HG03060 (cell line): ENCODE data around the gene BRAF.
"Not testable (repeated sequence)": the region's sequence is repeated elsewhere in the genome, so short reads cannot be mapped to it uniquely, and the experiment has no call there.

ENCODE experiments used
- ATAC-seq: cut with Tn5 transposase; IDR thresholded peaks from one replicate; pipeline ENCODE4 v1.9.1; 2021; ENCODE audit warnings: low read depth, moderate number of reproducible peaks; ENCODE audit not compliant: unreplicated experiment

Gene BRAF

DNA sequence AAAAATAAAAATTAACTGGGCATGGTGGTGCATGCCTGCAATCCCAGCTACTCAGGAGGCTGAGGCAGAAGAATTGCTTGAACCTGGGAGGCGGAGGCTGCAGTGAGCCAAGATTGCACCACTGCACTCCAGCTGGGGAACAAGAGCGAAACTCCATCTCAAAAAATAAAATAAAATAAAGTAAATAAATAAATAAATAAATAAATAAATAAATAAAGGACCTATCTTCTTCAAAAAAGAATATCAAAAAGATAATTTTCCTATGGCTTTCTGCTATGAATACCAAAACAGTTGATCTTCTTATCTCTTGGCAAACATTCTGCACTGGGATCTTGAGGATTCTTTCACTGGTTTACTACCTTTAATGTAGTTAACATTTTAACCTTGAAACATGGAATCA lies 41.9 kb downstream of the BRAF start:
- ATAC-seq: not testable (repeated sequence)

DNA sequence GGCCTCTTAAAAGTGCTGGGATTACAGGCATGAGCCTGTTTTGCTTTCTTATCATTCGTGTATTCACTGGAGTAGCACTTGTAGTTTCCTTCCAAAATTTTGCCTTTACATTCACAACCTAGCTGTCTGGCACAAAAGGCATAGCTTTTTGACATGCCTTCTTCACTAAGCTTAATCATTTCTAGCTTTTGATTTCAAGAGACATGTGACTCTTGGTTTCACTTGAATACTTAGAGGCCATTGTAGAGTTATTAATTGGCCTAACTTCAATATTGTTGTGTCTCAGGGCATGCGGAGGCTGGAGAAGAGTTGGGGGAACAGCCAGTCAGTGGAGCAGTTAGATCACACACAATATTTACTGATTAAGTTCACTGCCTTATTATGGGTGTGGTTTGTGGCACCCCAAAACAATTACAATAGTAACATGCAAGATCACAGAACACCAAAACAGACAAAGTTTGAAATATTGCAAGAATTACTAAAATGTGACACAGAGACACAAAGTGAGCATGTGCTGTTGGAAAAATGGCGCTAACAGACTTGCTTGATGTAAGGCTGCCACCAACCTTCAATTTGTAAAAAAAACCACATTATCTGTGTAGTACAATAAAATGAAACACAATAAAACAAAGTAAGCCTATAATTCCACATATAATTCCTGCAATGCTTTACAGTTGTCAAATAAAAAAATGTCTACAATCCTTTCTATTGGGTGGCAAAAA lies 43.1 kb downstream of the BRAF start:
- no peak for ATAC-seq

DNA sequence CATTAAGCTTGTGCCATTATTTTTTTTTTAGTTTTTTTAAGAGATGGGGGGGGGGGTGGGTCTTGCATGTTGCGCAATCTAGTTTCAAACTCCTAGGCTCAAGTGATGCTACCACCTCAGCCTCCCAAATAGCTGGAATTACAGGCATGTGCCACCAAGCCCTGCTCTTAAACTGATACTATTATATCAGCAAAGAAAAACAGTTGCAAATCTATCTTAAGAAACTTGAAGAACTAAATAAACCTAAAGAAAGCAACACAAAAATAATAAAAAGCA lies 47.5 kb downstream of the BRAF start:
- no peak for ATAC-seq

DNA sequence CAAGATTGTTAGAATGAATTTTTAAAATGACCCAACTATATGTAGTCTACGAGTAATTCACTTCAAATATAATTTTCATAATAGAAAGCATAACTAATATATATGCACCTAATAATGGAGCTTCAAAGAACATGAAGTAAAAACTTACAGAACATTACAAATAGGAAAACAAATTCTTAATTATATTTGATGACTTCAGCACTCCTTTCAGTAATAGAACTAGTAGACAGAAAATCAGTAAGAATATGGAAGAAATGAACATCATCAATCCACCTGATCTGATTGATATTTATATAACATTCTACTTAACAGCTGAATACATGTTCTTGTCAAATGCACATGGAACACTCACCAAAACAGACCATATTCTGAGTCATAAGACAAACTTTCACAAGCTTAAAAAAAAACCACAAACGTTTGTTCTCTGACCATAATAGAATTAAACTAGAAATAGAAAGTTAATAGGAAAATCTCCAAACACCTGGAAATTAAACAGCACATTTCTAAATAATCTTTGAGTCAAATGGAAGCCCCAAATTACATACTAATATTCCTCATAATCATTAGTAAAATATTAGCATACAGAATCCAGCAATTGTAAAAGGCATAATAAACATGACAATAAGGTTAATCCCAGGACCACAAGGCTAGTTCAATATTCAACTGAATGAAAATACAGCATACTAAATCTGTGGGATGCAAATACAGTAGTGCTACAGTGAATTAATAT lies 48.0 kb downstream of the BRAF start:
- ATAC-seq: peak; percentile 82

DNA sequence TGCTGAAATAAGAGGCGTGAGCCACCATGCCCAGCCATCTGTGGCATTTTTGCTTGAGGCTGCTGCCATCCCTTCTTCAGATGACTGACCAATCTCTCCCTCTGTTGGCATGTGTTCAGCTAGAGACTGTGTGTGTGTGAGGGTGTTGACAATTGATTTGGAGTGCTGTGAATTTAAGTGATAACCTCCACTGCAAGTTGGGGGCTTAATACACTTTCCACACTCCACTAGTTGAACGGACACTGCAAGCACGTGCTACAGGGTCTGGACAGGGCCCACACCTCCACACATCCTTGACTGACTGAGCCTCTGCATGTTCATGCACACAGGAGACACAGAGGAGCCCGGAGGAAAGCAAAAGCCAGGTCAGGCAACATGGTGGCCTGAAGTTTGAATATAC lies 51.3 kb downstream of the BRAF start:
- no peak for ATAC-seq

DNA sequence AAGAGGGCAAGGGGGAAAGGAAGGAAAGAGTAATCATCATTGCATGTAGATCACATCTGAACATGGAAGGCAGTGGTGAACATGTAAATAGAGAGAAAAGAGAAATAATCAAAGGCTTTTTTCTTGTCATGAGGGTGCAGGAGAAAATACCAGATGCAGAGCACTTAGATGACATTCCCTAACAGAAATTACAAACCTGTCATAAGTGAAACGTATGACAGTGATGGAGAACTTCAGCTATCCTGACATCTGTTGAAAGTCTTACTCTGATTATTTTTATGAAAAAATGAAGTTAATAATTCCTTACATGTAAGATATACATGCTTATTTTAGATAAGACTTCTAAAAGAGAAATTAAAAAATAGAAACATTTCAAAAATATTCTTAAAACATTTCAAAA lies 54.7 kb downstream of the BRAF start:
- no peak for ATAC-seq

DNA sequence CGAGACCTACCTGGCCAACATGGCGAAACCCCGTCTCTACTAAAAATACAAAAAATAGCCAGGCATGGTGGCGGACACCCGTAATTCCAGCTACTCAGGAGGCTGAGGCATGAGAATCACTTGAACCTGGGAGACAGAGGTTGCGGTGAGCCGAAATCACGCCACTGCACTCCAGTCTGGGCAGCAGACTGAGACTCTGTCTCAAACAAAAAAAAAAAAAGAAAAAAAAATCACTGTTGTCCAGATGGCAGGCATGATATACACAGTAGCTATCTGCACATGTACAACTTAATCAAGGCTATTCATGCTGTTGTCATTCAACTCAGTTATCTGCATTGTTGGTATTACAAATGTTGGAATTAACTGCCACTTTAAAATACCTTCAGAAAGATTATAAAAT lies 55.3 kb downstream of the BRAF start:
- no peak for ATAC-seq

DNA sequence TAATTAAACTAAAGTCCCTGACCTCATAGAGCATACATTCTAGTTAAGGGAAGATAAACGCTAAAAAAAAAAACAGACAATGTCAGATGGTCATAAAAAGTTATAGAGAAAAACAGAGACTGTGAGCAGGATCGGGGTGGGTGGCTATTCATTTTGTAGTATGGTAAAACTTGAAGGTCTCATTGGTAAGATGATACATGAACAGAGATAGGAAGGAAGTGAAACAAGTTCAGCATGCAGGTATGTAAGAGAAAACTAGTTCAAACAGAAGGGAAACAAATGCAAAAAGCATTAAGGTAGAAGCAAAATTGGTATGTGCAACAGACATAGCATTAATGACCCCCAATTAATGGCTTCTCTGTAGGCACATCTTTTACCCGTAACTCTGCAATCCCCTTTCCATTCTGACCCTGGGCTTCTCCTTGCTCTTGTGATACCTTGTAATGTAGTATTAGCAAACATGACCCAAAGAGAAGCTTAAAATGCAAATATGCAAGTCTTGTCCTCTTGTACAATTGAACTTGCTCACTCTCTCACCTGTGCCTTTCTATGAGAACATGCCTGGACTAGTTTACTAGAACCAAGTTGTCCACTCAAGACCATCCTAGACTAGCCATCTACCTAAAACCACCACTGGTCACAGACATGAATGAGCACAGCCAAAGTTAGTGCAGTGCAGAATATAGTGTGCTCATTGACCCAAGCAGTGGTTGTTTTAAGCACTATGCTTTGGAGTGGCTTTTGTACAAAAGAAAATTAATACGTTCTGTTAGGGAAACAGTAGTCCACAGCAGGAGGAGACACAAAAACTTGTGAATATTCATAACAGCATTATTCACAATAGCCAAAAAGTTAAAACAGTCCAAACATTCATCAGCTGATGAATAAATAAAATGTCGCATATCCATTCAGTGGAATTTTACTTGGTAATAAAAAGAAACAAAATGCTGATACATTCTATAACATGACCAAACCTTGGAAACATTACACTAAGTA lies 57.0 kb downstream of the BRAF start:
- no peak for ATAC-seq

DNA sequence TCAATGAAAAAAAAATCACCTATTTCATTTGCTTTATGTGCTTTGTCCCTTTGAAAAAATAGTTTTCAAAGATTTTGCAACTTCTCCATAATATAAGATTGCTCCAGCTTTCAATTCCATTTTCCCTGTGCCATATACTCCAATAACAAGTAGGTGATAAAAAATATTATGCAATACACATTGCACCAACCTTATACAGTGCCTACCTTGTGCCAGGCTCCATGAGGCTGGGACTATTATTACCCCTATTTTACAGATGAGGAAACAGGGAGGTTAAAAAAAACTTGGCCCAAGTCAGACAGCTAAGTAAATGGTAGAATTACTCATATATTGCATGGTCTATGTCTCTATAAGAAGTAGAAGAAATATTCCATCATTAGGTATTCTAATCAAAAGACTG lies 57.8 kb downstream of the BRAF start:
- no peak for ATAC-seq

DNA sequence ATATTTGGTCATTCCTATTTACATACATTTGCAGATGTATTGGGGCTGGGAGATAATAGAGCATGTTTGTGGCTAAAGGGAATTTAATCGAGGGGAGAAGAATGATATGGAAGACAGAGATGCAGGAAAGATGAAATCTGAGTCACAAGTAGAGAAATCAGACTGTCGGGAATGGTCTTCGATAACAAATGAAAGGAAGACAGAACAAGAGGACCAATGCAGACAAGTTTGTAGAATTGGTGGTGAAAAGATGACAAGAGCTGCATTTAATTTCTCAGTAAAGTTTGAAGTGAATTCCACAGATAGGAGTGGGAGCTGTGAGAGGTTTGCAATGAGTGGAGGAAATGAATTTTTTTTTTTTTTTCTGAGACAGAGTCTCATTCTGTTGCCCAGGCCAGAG lies 60.0 kb downstream of the BRAF start:
- no peak for ATAC-seq

DNA sequence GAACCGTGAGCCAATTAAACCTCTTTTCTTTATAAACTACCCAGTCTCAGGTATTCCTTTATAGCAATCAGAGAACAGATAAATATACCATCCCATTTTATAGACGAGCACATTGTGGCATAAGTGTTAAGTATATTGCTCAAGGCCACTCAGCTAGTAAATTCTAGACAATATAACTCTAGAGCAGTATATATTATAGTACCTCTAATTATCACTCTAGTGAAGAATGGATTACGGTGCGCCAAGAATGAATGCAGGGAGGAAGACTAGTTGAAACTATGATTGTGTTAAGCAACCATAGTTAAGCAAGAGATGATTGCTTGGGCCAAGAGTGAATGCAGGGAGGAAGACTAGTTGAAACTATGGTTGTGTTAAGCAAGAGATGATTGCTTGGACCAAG lies 60.9 kb downstream of the BRAF start:
- ATAC-seq: no peak

DNA sequence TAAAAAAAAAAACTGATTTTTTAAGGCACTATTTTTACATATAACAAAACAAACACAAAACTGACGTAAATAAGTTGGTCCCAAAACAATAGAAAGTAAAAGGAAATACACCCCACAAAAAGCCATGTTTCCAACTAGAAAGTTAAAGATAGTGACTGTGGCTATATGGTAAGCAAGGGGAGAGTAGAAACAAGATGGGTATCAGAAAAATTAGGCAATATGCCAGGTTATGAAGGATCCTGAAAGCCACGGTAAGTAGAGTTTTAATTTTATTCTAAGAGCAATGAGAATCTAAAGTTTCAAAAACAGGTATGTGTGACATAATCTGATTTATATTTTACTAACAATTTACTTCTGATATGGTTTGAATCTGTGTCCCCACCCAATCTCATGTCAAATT lies 61.5 kb downstream of the BRAF start:
- no peak for ATAC-seq

DNA sequence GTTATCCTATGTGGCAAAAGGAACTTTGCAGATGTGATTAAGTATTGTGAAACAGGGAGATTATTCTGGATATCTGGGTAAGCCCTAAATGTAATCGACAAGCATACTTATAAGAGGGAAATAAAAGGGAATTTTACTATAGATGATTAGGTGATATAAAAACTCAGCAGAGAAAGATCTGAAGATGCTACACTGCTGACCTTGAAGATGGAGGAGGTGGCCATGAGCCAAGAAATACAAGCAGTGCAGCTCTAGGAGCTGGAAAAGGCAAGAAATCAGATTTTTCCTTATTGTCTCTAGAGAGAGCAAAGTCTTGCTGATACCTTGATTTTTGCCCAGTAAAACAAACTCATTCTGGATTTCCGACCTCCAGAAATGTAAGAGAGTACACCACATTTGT lies 67.7 kb downstream of the BRAF start:
- ATAC-seq: no peak

DNA sequence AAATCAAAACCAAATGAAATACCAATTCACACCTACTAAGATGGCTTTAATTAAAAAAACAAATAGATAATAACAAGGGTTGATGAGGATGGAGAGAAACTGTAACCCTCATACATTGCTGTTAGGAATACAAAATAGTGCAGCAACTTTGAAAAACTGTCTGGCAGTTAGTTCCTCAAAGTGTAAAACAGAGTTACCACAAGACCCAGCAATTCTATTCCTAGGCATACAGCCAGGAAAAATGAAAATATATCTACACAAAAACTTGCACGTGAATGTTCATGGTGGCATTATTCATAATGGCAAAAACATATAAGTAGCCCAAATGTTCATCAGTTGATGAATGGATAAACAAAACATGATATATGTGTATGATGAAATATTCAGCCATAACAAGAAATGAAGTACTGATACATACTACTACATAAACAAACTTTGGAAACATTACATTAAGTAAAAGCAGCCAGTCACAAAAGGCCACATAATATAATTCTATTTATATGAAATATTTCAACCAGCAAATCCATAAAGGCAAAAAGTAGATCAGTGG lies 83.5 kb downstream of the BRAF start:
- ATAC-seq: no peak

DNA sequence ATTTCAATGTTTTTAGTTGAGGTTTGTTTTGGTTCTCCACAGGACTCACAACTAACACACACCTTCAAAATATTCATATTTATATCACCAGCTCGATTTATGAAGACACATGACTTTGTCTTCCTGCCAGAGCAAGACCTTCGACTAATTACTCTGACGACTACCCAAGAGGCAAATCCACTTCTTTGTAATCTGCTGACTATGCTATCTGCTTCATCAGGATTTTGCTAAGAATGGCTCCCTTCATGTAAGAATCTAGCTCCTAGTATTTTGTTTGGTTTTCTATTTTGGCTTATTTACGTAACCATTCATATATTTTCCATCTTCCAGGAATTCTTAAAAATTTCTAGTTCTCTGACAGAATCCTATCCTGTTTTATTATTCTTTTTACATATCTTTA lies 93.0 kb downstream of the BRAF start:
- ATAC-seq: no peak

DNA sequence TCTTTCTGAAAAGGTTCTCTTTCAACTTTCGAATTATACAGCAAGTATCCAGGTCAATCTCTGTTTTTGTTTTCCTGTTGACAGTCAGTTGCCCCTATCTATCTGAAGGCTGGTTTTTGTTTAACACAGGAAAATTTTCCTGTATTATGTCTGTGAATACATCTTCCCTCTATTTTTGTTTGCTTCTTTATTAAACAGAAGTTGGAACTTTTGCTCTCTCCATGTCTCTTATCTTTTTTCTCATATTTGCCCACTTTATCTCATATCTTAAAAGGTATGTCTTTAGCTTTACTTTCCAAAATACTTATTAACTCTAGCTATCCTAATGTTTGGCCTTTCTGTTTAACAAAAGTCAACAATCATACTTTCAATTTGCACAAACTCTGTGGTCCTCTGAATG lies 95.0 kb downstream of the BRAF start:
- no peak for ATAC-seq

DNA sequence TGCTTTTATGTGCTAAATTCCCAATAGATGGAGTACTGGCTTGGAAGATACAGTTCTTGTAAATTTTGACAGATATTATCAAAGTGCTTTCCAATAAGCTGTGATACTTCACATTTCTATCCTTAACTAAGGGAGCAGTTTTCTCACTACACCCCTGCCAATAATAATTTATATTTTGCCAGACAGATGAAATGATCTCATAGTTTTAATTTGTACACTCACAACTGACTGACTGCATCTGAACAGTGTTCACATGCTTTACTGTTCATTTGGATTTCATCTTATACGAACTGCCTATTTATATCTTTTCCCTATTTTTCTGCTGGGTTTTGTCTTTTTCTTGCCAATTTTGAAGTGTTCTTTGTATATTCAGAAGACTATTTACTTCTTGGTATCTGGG lies 96.0 kb downstream of the BRAF start:
- no peak for ATAC-seq

DNA sequence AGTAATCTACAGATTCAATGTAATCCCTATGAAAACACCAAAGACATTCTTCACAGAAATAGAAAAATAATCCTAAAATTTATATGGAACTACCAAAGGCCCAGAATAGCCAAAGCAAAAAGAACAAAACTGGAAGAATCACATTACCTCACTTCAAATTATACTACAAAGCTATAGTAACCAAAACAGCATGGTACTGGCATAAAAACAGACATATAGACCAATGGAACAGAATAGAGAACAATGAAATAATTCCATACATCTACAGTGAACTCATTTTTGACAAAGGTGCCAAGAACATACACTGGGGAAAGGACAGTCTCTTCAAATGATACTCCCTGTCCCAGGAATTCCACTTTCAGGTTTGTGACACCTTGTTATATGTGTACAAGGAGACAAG lies 107.3 kb downstream of the BRAF start:
- not testable (repeated sequence) for ATAC-seq

DNA sequence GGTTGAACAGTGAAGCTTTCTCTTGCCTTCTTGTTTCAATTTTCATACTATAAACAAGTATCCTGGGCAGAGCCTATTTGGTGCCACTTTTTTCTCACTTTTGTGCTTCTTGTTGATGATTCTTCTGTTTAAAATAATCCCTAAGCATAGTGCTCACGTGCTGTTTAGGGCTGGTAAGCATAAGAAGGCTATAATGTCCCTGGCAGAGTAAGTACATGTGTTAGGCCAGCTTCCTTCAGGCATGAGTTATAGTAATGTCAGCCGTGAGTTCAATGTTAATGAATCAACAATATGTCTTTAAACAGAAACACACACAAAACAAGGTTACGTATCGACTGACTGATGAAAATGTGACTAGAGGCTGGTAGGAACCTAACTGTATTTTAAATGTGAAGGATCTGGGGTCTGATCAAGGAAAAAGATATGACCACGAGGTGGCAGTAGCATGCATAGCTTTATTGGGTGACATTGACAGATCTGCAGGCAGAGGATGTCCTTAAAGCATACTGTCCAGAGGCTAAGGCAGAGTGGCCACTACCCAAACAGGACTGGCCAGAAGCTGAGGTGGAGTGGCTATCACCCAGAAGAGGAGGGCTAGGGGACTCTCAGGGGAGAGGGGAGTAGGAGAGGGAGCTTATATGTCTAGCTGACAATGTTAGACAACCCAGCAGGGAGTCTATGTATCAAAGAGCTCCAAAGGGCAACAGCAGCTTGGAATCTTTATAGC lies 113.7 kb downstream of the BRAF start:
- no peak for ATAC-seq

DNA sequence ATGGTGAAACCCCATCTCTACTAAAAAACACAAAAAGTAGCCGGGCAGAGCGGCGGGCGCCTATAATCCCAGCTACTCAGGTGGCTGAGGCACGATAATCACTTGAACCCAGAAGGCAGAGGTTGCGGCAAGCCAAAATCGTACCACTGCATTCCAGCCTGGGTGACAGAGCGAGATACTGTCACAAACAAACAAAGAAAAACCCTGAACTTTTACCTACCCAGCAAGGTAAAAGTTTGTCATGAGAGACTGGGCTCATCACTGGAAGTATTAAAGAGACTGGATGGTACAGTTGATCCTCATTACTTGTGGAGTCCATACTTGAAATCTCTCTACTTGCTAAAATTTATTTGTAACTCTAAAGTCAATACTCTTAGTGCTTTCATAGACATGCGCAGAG lies 114.3 kb downstream of the BRAF start:
- ATAC-seq: no peak
